ENCODE results near the gene TTC9B.

GRCh38 chr19:40178756-40179155 is 39.4 kb downstream of the TTC9B start:
- TF ChIP-seq CTCF (IDR thresholded peaks at IDR 0.05), result no peak
- TF ChIP-seq POLR2A (IDR thresholded peaks at IDR 0.05), result no peak
